CD4-positive, CD25-positive, alpha-beta regulatory T cell (primary cell): ENCODE results near the gene METTL27. TPM values are rescaled to one million over a fixed set of nuclear protein-coding genes. Genes with fewer than 3 reads are reported as not detected.
"Not testable (repeated sequence)": the region's sequence is repeated elsewhere in the genome, so short reads cannot be mapped to it uniquely, and the experiment has no call there.

ENCODE experiments used
- ATAC-seq, 2 donors: fragments of 150-1000 bp; cut with Tn5 transposase; one replicate each; pipeline ENCODE4 v1.10.0; 2021; ENCODE audit warnings: low read depth in 2 of 2, moderate number of reproducible peaks in 2 of 2, moderate library complexity in 1 of 2
- DNase-seq, 3 donors: peaks; one replicate each; pipeline versions ENCODE4 v3.0.0 to v3.0.0-alpha.2; 2012 to 2022; ENCODE audit warnings: mixed read lengths in 1 of 3
- H3K27ac ChIP-seq: one replicate; pipeline ENCODE4 v1.7.0; 2013; ENCODE audit warnings: mild to moderate bottlenecking, low read length; ENCODE audit not compliant: insufficient read depth, poor library complexity, severe bottlenecking
- H3K27me3 ChIP-seq: one replicate; pipeline ENCODE4 v1.7.0; 2013; ENCODE audit warnings: low read length; ENCODE audit not compliant: control insufficient read depth, insufficient read depth
- H3K36me3 ChIP-seq: one replicate; pipeline ENCODE4 v1.7.0; 2013; ENCODE audit warnings: mild to moderate bottlenecking, low read length, moderate library complexity; ENCODE audit not compliant: control insufficient read depth, insufficient read depth
- H3K4me1 ChIP-seq: 2 replicates; pipeline ENCODE4 v1.7.0; 2013; ENCODE audit warnings: mild to moderate bottlenecking, low read length; ENCODE audit not compliant: insufficient read depth, control insufficient read depth, poor library complexity, severe bottlenecking
- H3K4me3 ChIP-seq: one replicate; pipeline ENCODE4 v1.7.0; 2013; ENCODE audit warnings: low read depth, mild to moderate bottlenecking, low read length, moderate library complexity
- H3K9me3 ChIP-seq, 2 experiments: 1 replicate in 1 of 2; 2 replicates in 1 of 2; pipeline ENCODE4 v1.7.0; 2013; ENCODE audit warnings: low read length in 2 of 2, mild to moderate bottlenecking in 1 of 2, moderate library complexity in 1 of 2; ENCODE audit not compliant: control insufficient read depth in 2 of 2
- H3K27ac Mint-ChIP-seq, 3 donors: one replicate each; pipeline ENCODE4 v1.8.0; 2020 to 2022; ENCODE audit warnings: mild to moderate bottlenecking in 3 of 3, mixed read lengths in 3 of 3, moderate library complexity in 2 of 3
- H3K27me3 Mint-ChIP-seq: one replicate; pipeline ENCODE4 v1.8.0; 2022; ENCODE audit warnings: mild to moderate bottlenecking, mixed read lengths
- H3K36me3 Mint-ChIP-seq: one replicate; pipeline ENCODE4 v1.8.0; 2020; ENCODE audit warnings: mixed read lengths
- H3K4me1 Mint-ChIP-seq, 4 donors: one replicate each; pipeline ENCODE4 v1.8.0; 2020 to 2022; ENCODE audit warnings: mixed read lengths in 4 of 4, mild to moderate bottlenecking in 1 of 4
- H3K4me3 Mint-ChIP-seq, 4 donors: one replicate each; pipeline ENCODE4 v1.8.0; 2020 to 2022; ENCODE audit warnings: mild to moderate bottlenecking in 4 of 4, mixed read lengths in 4 of 4, moderate library complexity in 3 of 4
- H3K9me3 Mint-ChIP-seq, 7 donors: one replicate each; pipeline ENCODE4 v1.8.0; 2020 to 2022; ENCODE audit warnings: mixed read lengths in 7 of 7, mild to moderate bottlenecking in 3 of 7, moderate library complexity in 2 of 7
- polyA plus RNA-seq, 4 donors: library from polyadenylated mRNA; unstranded; fragments of 300-500 nt; fragmentation: Illumina TruSeq; gene quantifications; one replicate each; pipeline ENCODE4 v1.2.3, GENCODE V29; 2021
- total RNA-seq: library from RNA; stranded (reverse); gene quantifications from one replicate; pipeline ENCODE4 v1.2.3, GENCODE V29; 2022

The METTL27 gene
- total and polyA plus RNA-seq, 5 donors from 2014 or later: 1.1 to 29.1 (median 2.9) TPM

- no peaks in the 10 kb centered on the region for H3K9me3 Mint-ChIP-seq
- peak overlapping the region; percentile 31 to 70 (median 52) for H3K4me3 Mint-ChIP-seq
- Histone ChIP-seq H3K36me3 (no peaks in the 10 kb centered on the region), H3K27me3 (no peaks in the 10 kb centered on the region), H3K27ac (peak overlapping the region; percentile 73), H3K4me3 (peak overlapping the region; percentile 42), H3K9me3 (no peaks in the 10 kb centered on the region), H3K4me1 (peaks cover 42% of the 10 kb centered on the region)
- H3K27ac Mint-ChIP-seq: peak overlapping the region; percentile 88 to 96 (median 92)
- DNase-seq (peak in 2 of 3 donors; percentile 11 to 60), ATAC-seq (peak in 1 of 2 donors; percentile 6)
- no peaks in the 10 kb centered on the region for H3K27me3 Mint-ChIP-seq
- H3K4me1 Mint-ChIP-seq: peaks cover 5 to 40% (median 23%) of the 10 kb centered on the region in 4 donors
- H3K36me3 Mint-ChIP-seq: no peaks in the 10 kb centered on the region
Observed at GRCh38 chr7:73850781-73851207, 8.5 kb upstream of the METTL27 start.

GRCh38 chr7:73847941-73848723 is 5.8 kb upstream of the METTL27 start:
- H3K4me1 ChIP-seq: peaks cover 37% of the 10 kb centered on the region
- no peaks in the 10 kb centered on the region for H3K9me3 ChIP-seq
- ATAC-seq: no peak
- H3K27me3 ChIP-seq: no peaks in the 10 kb centered on the region
- Mint-ChIP-seq H3K27me3 (no peaks in the 10 kb centered on the region), H3K9me3 (no peaks in the 10 kb centered on the region), H3K27ac (peak overlapping the region in 1 of 3 donors; percentile 92), H3K4me3 (peak overlapping the region in 2 of 4 donors; percentile 10 to 34), H3K36me3 (no peaks in the 10 kb centered on the region), H3K4me1 (peaks cover 5 to 50% (median 31%) of the 10 kb centered on the region in 4 donors)
- H3K27ac ChIP-seq: no peak overlapping the region
- no peaks in the 10 kb centered on the region for H3K36me3 ChIP-seq
- no peak for DNase-seq
- H3K4me3 ChIP-seq: no peak overlapping the region

- H3K36me3 Mint-ChIP-seq: not testable (repeated sequence)
Observed at GRCh38 chr7:73845701-73846195, 3.4 kb upstream of the METTL27 start.

GRCh38 chr7:73844848-73845460 is 2.6 kb upstream of the METTL27 start:
- peak overlapping the region in 1 of 3 donors; percentile 33 for H3K27ac Mint-ChIP-seq
- peaks cover 0 to 35% (median 22%) of the 10 kb centered on the region in 4 donors for H3K4me1 Mint-ChIP-seq
- Histone ChIP-seq H3K27ac (no peak overlapping the region), H3K4me3 (no peak overlapping the region), H3K4me1 (peaks cover 20% of the 10 kb centered on the region), H3K36me3 (no peaks in the 10 kb centered on the region), H3K9me3 (no peaks in the 10 kb centered on the region), H3K27me3 (no peaks in the 10 kb centered on the region)
- H3K36me3 Mint-ChIP-seq: no peaks in the 10 kb centered on the region
- peak overlapping the region in 2 of 4 donors; percentile 1 to 71 for H3K4me3 Mint-ChIP-seq
- DNase-seq: no peak
- ATAC-seq: no peak
- no peaks in the 10 kb centered on the region for H3K9me3 Mint-ChIP-seq
- H3K27me3 Mint-ChIP-seq: no peaks in the 10 kb centered on the region

More at GRCh38 chr7:73845701-73846195, 3.4 kb upstream of the METTL27 start:
- Mint-ChIP-seq H3K27ac (peak overlapping the region in 1 of 3 donors; percentile 53), H3K4me3 (peak overlapping the region in 1 of 4 donors; percentile 71), H3K4me1 (peaks cover 0 to 38% (median 23%) of the 10 kb centered on the region in 4 donors)
- H3K27me3 Mint-ChIP-seq, H3K4me3 ChIP-seq, ATAC-seq, H3K27ac ChIP-seq, H3K9me3 Mint-ChIP-seq, H3K27me3 ChIP-seq, H3K9me3 ChIP-seq, H3K36me3 ChIP-seq: not testable (repeated sequence)
- peak in 1 of 3 donors; percentile 44 for DNase-seq
- H3K4me1 ChIP-seq: peaks cover 28% of the 10 kb centered on the region

GRCh38 chr7:73844131-73844547 is 1.8 kb upstream of the METTL27 start:
- no peaks in the 10 kb centered on the region for H3K9me3 ChIP-seq
- peaks cover 12% of the 10 kb centered on the region for H3K4me1 ChIP-seq
- H3K36me3 ChIP-seq: no peaks in the 10 kb centered on the region
- H3K27me3 Mint-ChIP-seq: no peaks in the 10 kb centered on the region
- ATAC-seq: no peak
- H3K4me3 ChIP-seq: no peak overlapping the region
- H3K36me3 Mint-ChIP-seq: no peaks in the 10 kb centered on the region
- peaks cover 0 to 33% (median 19%) of the 10 kb centered on the region in 4 donors for H3K4me1 Mint-ChIP-seq
- H3K27ac ChIP-seq: no peak overlapping the region
- no peaks in the 10 kb centered on the region for H3K27me3 ChIP-seq
- peak overlapping the region; percentile 51 to 84 (median 80) for H3K4me3 Mint-ChIP-seq
- no peaks in the 10 kb centered on the region for H3K9me3 Mint-ChIP-seq
- DNase-seq: peak in 1 of 3 donors; percentile 31
- peak overlapping the region in 2 of 3 donors; percentile 9 to 22 for H3K27ac Mint-ChIP-seq

- Mint-ChIP-seq H3K27ac (peak overlapping the region in 1 of 3 donors; percentile 91), H3K36me3 (no peaks in the 10 kb centered on the region), H3K4me3 (peak overlapping the region; percentile 88 to 96 (median 90)), H3K9me3 (no peaks in the 10 kb centered on the region), H3K27me3 (no peaks in the 10 kb centered on the region), H3K4me1 (peaks cover 0 to 28% (median 16%) of the 10 kb centered on the region in 4 donors)
- H3K27me3 ChIP-seq: no peaks in the 10 kb centered on the region
- no peak overlapping the region for H3K27ac ChIP-seq
- no peak overlapping the region for H3K4me3 ChIP-seq
- DNase-seq (no peak), ATAC-seq (no peak)
- peaks cover 9% of the 10 kb centered on the region for H3K4me1 ChIP-seq
- no peaks in the 10 kb centered on the region for H3K36me3 ChIP-seq
- no peaks in the 10 kb centered on the region for H3K9me3 ChIP-seq
Observed at GRCh38 chr7:73841689-73842066, 638 bp downstream of the METTL27 start.

- Mint-ChIP-seq H3K9me3 (no peaks in the 10 kb centered on the region), H3K36me3 (no peaks in the 10 kb centered on the region), H3K4me1 (peaks cover 0 to 24% (median 16%) of the 10 kb centered on the region in 4 donors), H3K27me3 (no peaks in the 10 kb centered on the region), H3K4me3 (peak overlapping the region in 1 of 4 donors; percentile 65), H3K27ac (peak overlapping the region in 1 of 3 donors; percentile 44)
- peaks cover 9% of the 10 kb centered on the region for H3K4me1 ChIP-seq
- no peaks in the 10 kb centered on the region for H3K9me3 ChIP-seq
- no peaks in the 10 kb centered on the region for H3K27me3 ChIP-seq
- no peaks in the 10 kb centered on the region for H3K36me3 ChIP-seq
- H3K27ac ChIP-seq: no peak overlapping the region
- DNase-seq (no peak), ATAC-seq (no peak)
- no peak overlapping the region for H3K4me3 ChIP-seq
Observed at GRCh38 chr7:73840715-73841379, 1.5 kb downstream of the METTL27 start.
